ENCODE measurements around the gene IPPK.

IPPK gene

GRCh38 chr9:92685022-92685421 lies 15.1 kb upstream of the IPPK start:
- DNase-seq: no peak

GRCh38 chr9:92682269-92682668 lies 12.3 kb upstream of the IPPK start:
- no peak for DNase-seq

- DNase-seq: no peak
These were observed 10.5 kb upstream of the IPPK start for GRCh38 chr9:92680166-92681119.

- DNase-seq: no peak
These were observed 9.7 kb upstream of the IPPK start for GRCh38 chr9:92679413-92680165.

GRCh38 chr9:92671323-92671722 lies 1.4 kb upstream of the IPPK start:
- DNase-seq: no peak

GRCh38 chr9:92669527-92669889 lies 423 bp downstream of the IPPK start:
- DNase-seq: peak; percentile 53

- DNase-seq: peak; percentile 36
These were observed 995 bp downstream of the IPPK start for GRCh38 chr9:92668746-92669526.

GRCh38 chr9:92666912-92667532 lies 2.9 kb downstream of the IPPK start:
- DNase-seq: no peak

GRCh38 chr9:92666236-92666635 lies 3.7 kb downstream of the IPPK start:
- no peak for DNase-seq

GRCh38 chr9:92665836-92666235 lies 4.1 kb downstream of the IPPK start:
- DNase-seq: no peak

GRCh38 chr9:92664394-92665152 lies 5.4 kb downstream of the IPPK start:
- DNase-seq: no peak

- DNase-seq: no peak
These were observed 6.0 kb downstream of the IPPK start for GRCh38 chr9:92663951-92664350.

- no peak for DNase-seq
These were observed 6.8 kb downstream of the IPPK start for GRCh38 chr9:92663126-92663525.

- DNase-seq: no peak
These were observed 8.2 kb downstream of the IPPK start for GRCh38 chr9:92661743-92662142.

GRCh38 chr9:92661127-92661526 lies 8.8 kb downstream of the IPPK start:
- DNase-seq: no peak

- DNase-seq: no peak
These were observed 9.7 kb downstream of the IPPK start for GRCh38 chr9:92660266-92660665.

- DNase-seq: no peak
These were observed 10.3 kb downstream of the IPPK start for GRCh38 chr9:92659601-92660000.

- no peak for DNase-seq
These were observed 11.3 kb downstream of the IPPK start for GRCh38 chr9:92658611-92659010.

GRCh38 chr9:92658176-92658575 lies 11.8 kb downstream of the IPPK start:
- no peak for DNase-seq

GRCh38 chr9:92657296-92658094 lies 12.4 kb downstream of the IPPK start:
- no peak for DNase-seq

- no peak for DNase-seq
These were observed 13.4 kb downstream of the IPPK start for GRCh38 chr9:92656537-92656925.

All from stimulated activated naive CD4-positive, alpha-beta T cell treated with Interleukin-2 at 50 U/mL for 16 hours (primary cell).